GM19372 (cell line): Measurements from ENCODE around the gene IDUA.
"Not testable (repeated sequence)": the region's sequence is repeated elsewhere in the genome, so short reads cannot be mapped to it uniquely, and the experiment has no call there.

Experiments
- ATAC-seq: cut with Tn5 transposase; IDR thresholded peaks from one replicate; pipeline ENCODE4 v1.9.1; 2021; ENCODE audit warnings: mild to moderate bottlenecking, low read depth, moderate library complexity; ENCODE audit not compliant: unreplicated experiment

IDUA gene

GRCh38 chr4:1042352-1043055 lies 55.7 kb downstream of the IDUA start:
- no peak for ATAC-seq

DNA sequence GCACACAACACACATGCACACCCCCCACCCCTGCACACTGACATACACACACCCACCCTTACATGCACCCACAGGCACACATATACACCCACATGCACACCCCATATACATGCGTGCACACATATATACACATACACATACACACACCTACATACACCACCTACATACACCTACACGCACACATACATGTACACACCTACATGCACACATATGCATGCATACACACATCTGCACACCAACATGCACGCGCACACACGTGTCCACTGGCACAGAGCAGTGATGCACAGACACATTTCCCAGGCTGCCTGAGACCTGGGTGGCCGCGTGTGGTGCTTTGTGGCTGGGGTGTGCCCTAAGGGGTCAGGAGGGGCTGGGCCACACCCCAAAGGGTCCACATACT lies 56.3 kb downstream of the IDUA start:
- ATAC-seq = no peak

- ATAC-seq = no peak
Observed at GRCh38 chr4:1043651-1044468, 57.0 kb downstream of the IDUA start.

DNA sequence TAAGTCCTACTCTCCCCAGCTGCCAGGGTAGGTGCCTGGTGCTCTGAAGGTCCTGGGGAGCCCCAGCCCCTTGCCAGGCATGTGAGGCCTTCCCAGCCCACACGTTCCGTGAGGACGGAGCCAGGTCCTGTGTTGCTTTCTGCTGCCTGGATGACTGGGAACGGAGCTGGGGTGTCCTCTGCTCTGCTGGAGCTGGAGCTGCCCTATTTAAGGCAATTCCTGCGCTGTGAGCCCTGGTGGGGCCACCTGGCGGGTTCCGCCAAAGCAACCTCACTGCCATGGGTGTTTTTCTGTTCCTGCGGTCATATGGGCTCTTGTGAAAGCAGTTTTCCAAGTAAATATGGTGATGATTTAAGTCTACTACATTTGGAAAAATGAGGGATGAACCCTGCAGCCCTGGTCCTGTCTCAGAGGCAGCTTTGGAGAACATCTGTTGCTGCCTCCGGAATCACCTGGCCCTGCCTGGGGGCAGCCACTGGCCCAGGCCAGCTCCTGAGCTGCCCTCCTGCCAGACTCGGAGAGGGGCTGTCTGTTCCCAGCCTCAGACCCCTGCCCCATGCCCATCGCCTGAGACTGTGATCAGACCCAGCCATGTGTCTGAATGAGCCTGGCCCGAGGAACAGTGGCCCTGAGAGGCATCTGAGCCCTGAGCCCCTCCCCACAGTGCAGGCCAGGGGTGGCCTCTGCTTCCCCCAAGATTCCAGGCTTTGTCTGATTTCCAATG lies 57.8 kb downstream of the IDUA start:
- no peak for ATAC-seq

DNA sequence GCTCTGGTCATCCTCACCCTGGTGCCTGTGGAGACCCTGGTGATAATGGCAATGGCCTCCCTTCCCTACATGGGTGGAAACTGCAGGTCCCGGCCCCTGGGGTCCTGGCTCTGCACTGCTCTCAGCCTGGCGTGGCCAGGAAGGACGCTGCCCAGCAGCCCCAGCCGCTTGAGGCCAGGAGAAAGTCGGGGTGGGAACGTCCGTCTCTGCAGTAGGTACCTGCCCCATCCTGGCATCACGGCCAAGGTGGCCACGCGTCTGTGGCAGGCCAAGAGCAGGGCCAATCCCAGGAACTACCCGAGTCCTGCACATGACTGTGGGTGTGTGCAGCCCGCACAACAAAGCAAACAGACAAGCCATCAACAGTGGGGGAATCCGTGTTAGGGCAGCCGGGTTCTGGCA lies 58.4 kb downstream of the IDUA start:
- ATAC-seq = no peak

DNA sequence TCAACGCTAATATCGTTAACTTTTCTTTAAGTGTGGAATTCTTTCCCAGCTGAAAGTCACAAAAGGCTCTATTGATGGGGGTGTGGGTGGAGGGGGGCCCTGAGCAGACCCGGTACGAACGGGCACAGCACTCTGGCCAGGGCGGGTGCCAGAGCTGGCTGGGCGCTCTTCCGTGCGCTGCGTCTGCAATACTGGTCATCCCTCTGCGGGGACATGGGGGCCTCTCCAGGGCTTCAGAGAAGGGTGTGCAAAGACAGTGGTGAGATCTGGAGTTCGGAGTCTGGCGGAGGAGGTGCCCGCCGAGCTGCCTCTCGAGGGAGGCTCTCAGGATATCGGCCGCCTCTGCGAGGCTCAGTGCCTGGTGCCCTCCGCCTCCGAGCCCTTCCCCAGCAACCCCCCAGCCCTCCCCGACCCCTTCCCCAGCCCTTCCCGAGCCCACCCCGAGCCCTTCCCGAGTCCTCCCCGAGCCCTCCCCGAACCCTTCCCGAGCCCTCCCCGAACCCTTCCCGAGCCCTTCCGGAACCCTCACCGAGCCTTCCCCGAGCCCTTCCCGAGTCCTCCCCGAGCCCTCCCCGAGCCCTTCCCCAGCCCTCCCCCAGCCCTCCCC lies 58.9 kb downstream of the IDUA start:
- no peak for ATAC-seq

- not testable (repeated sequence) for ATAC-seq
Observed at GRCh38 chr4:1046581-1047011, 59.8 kb downstream of the IDUA start.

- no peak for ATAC-seq
Observed at GRCh38 chr4:1047106-1047975, 60.5 kb downstream of the IDUA start.

- ATAC-seq = no peak
Observed at GRCh38 chr4:1047976-1048772, 61.3 kb downstream of the IDUA start.

DNA sequence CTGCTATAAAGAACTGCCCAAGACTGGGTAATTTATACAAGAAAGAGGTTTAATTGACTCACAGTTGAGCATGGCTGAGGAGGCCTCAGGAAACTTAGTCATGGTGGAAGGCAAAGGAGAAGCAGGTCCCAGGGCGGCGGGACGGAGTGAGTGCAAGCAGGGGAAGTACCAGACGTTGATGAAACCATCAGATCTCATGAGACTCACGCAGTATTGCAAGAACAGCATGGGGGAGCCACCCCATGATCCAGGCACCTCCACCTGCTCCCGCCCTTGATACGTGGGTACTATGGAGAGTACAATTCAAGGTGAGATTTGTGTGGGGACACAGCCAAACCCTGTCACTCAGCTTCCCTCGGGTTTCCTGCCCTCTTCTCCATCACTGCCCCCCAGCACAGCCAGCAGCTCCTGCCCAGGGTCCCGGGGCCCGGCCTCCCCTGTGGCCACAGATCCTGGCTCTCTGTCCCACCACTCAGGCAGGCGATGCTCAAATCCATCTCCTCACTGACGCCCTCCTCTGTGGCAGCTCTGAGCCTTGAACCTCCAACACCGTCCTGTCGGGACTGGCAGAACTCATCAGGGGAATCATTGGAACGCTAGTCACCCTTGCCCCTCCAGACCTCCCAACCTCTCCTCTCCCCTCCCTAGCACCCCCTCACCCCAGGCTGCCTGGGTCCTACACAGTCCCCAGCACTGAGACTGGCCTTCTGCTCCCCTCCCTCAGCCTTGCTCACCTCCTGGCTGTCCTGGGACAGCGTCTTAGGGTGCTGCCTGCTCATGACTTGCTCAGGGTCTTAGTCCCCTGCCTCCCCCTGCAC lies 62.1 kb downstream of the IDUA start:
- no peak for ATAC-seq

GRCh38 chr4:1049591-1049905 lies 62.7 kb downstream of the IDUA start:
- no peak for ATAC-seq

GRCh38 chr4:1050486-1051213 lies 63.8 kb downstream of the IDUA start:
- ATAC-seq = no peak

DNA sequence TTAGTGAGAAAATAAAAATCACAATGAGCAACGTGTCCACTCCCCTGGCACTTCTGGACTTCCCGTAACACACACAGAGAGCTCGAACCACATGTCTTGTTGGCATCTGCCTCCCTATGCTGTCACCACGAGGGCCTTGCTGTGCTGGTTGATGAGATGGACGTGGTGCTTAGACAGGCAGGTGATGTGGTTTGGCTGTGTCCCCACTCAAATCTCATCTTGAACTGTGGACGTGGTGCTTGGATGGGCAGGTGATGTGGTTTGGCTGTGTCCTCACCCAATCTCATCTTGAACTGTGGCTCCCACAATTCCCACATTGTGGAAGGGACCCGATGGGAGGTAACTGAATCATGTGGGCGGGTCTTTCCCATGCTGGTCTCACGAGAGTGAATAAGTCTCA lies 64.6 kb downstream of the IDUA start:
- no peak for ATAC-seq

- ATAC-seq = no peak
Observed at GRCh38 chr4:1052231-1052671, 65.4 kb downstream of the IDUA start.

DNA sequence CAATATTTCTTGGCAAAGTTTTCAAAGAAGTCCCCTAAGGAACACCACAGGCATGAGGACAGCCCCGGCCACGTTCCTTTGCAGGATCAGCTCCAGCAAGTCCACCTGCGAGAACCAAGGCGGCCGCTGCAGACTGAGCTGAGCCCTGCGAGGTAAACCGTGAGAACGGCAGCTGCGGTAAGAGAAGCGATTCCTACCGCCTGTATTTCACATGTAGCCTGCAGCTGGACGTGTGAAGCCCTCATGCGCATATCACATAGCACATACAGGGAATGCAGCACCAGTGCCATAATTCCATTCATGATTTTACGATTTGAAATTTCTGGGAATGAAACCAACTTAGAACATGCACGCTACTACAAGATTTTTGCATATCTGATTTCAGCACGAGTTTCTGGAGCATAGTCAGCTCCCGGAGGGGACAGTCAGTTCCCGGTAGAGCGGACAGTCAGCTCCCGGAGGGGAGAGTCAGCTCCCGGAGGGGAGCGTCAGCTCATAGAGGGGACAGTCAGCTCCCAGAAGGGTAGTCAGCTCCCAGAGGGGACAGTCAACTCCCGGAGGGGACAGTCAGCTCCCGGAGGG lies 66.3 kb downstream of the IDUA start:
- ATAC-seq = no peak

- not testable (repeated sequence) for ATAC-seq
Observed at GRCh38 chr4:1053891-1054290, 67.0 kb downstream of the IDUA start.
